Lung (tissue), 12 donors: ENCODE data around the gene KRTAP10-7. TPM values are rescaled to one million over a fixed set of nuclear protein-coding genes. Genes with fewer than 3 reads are reported as not detected.

Experiments
- ATAC-seq: fragments of 200-7000 bp; cut with Tn5 transposase; one replicate; pipeline ENCODE4 v1.9.1; 2020; ENCODE audit warnings: moderate number of reproducible peaks; ENCODE audit not compliant: insufficient read depth, low FRiP score
- DNase-seq, 3 donors: peaks; one replicate each; pipeline ENCODE4 v3.0.0-alpha.2; 2013 to 2017
- H3K27ac ChIP-seq, 2 donors: one replicate each; pipeline ENCODE4 v1.5.1; 2013; ENCODE audit warnings: mild to moderate bottlenecking in 2 of 2, moderate library complexity in 2 of 2, control low read depth in 1 of 2, inconsistent platforms in 1 of 2, low read depth in 1 of 2, low read length in 1 of 2
- H3K27me3 ChIP-seq, 3 donors: one replicate each; pipeline ENCODE4 v1.5.1; 2013; ENCODE audit warnings: low read length in 2 of 3; ENCODE audit not compliant: control insufficient read depth in 3 of 3, insufficient read depth in 3 of 3
- H3K36me3 ChIP-seq, 4 donors: one replicate each; pipeline ENCODE4 v1.5.1; 2013; ENCODE audit warnings: low read length in 4 of 4, mild to moderate bottlenecking in 1 of 4, moderate library complexity in 1 of 4; ENCODE audit not compliant: control insufficient read depth in 4 of 4, insufficient read depth in 4 of 4
- H3K4me1 ChIP-seq, 5 donors: one replicate each; pipeline ENCODE4 v1.5.1; 2013; ENCODE audit warnings: low read length in 5 of 5, mild to moderate bottlenecking in 2 of 5, moderate library complexity in 1 of 5; ENCODE audit not compliant: control insufficient read depth in 5 of 5, insufficient read depth in 5 of 5
- H3K4me3 ChIP-seq: one replicate; pipeline ENCODE4 v1.5.1; 2013; ENCODE audit warnings: mild to moderate bottlenecking, control low read depth, moderate library complexity
- H3K9ac ChIP-seq, 2 donors: one replicate each; pipeline ENCODE4 v1.5.1; 2013; ENCODE audit warnings: low read length in 2 of 2, control low read depth in 1 of 2; ENCODE audit not compliant: insufficient read depth in 1 of 2
- H3K9me3 ChIP-seq, 4 donors: one replicate each; pipeline ENCODE4 v1.5.1; 2013; ENCODE audit warnings: low read length in 3 of 4, mild to moderate bottlenecking in 1 of 4, moderate library complexity in 1 of 4; ENCODE audit not compliant: control insufficient read depth in 4 of 4, insufficient read depth in 3 of 4
- CTCF ChIP-seq: IDR thresholded peaks from 2 replicates; pipeline ENCODE4 v1.5.1; 2012; ENCODE audit warnings: mild to moderate bottlenecking; ENCODE audit errors: control extremely low read depth, extremely low read depth
- WGBS, 2 donors: extraction: QIAGEN DNeasy Blood & Tissue Kit; methylation state at CpG; one replicate each; pipeline ENCODE4 v1.1.7; 2013; 5-methylcytosine and 5-hydroxymethylcytosine counted together
- polyA plus RNA-seq, 2 donors: library from polyadenylated mRNA; stranded (reverse); fragments of 200-250 nt; gene quantifications; one replicate each; pipeline ENCODE4 v1.2.1, GENCODE V29; 2013
- total RNA-seq, 2 donors: library from RNA; depleted of rRNA in 1 of 2; stranded (reverse); fragments of >200 nt in 1 of 2; gene quantifications; one replicate each; pipeline ENCODE4 v1.2.1, GENCODE V29; 2014 to 2021
- donor health status: control.
- donor health status: control.
- donor health status: Bipolar disorder and iron deficiency.
- donor health status: healthy.
- donor health status: DM: yes; HTN: yes; CAD: no.

Gene KRTAP10-7
- total and polyA plus RNA-seq, 4 donors = not detected

- no peak for TF ChIP-seq CTCF
- DNase-seq = no peak
- Histone ChIP-seq H3K9me3 (peaks cover 0 to 7% (median 3%) of the 10 kb centered on the region in 4 donors), H3K9ac (no peak overlapping the region), H3K4me3 (no peak overlapping the region), H3K36me3 (no peaks in the 10 kb centered on the region), H3K27ac (no peak overlapping the region), H3K4me1 (no peaks in the 10 kb centered on the region), H3K27me3 (no peaks in the 10 kb centered on the region)
- 61 to 69% methylated on average over 8 of the region's 8 CpGs for WGBS, 2 donors
- ATAC-seq = no peak
These were observed 46.8 kb downstream of the KRTAP10-7 start for GRCh38 chr21:44647222-44647552.

- no peak for TF ChIP-seq CTCF
- no peak overlapping the region for H3K9ac ChIP-seq
- no peaks in the 10 kb centered on the region for H3K27me3 ChIP-seq
- WGBS, 2 donors = 75 to 85% methylated on average over 33 of the region's 33 CpGs
- DNase-seq (peak in 1 of 3 donors; percentile 10), ATAC-seq (no peak)
- no peaks in the 10 kb centered on the region for H3K4me1 ChIP-seq
- no peaks in the 10 kb centered on the region for H3K36me3 ChIP-seq
- H3K9me3 ChIP-seq = peaks cover 0 to 7% (median 2%) of the 10 kb centered on the region in 4 donors
- H3K27ac ChIP-seq = no peak overlapping the region
- no peak overlapping the region for H3K4me3 ChIP-seq
These were observed 48.3 kb downstream of the KRTAP10-7 start for GRCh38 chr21:44648557-44649311.

- H3K4me1 ChIP-seq = no peaks in the 10 kb centered on the region
- ATAC-seq (no peak), DNase-seq (peak in 1 of 3 donors; percentile 55)
- H3K36me3 ChIP-seq = no peaks in the 10 kb centered on the region
- TF ChIP-seq CTCF = no peak
- H3K4me3 ChIP-seq = no peak overlapping the region
- H3K9ac ChIP-seq = no peak overlapping the region
- 84 to 91% methylated on average over 18 of the region's 18 CpGs for WGBS, 2 donors
- no peaks in the 10 kb centered on the region for H3K27me3 ChIP-seq
- H3K9me3 ChIP-seq = peaks cover 0 to 6% (median 0%) of the 10 kb centered on the region in 4 donors
- no peak overlapping the region for H3K27ac ChIP-seq
These were observed 49.2 kb downstream of the KRTAP10-7 start for GRCh38 chr21:44649521-44650100.
